ENCODE measurements around the gene CYP46A1.

The CYP46A1 gene

DNA sequence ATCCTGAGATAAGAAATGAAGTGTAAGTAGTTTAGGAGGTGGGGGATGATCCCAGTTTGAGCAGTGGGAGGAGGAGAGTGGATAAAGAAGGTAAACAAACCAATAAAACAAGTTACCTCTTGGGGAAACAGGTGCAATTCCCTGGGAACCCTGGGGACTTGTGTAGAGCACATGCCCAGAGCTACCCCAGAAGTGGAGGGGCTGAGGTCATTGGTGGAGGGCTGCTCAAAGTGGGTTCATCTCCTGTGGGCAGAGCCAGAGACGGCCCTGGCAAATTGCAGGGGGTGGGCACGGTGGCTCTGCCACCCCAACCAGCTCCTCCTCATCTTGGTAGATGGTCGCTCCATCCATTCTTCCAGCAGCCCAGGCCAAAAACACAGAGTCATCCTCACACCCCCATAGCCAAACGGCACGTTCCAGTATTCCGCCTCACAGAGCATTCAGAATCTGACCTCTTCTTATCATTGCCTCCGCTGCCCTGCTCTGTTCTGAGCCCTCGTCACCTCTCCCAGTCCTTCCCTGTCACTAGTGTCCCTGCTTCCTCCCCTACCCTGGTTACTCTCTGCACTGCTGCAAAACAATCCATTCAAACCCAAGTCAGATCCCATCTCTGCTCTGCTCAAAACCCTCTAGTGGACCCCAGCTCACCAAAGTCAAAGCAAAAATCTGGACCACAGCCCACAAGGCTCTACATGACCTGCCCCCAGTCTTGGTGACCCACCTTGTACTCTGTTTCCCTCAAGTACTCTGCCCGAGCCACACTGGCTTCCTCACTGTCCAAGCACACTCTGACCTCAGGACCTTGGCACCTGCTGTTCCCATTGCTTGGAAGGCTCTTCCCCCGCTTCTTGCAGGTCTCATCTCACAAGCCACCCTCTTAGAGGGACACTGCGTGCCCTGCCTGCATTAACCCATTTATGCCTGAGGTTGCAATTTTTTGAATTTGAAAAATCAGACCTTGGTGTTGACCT is 5.5 kb downstream of the CYP46A1 start:
- DNase-seq: no peak

DNA sequence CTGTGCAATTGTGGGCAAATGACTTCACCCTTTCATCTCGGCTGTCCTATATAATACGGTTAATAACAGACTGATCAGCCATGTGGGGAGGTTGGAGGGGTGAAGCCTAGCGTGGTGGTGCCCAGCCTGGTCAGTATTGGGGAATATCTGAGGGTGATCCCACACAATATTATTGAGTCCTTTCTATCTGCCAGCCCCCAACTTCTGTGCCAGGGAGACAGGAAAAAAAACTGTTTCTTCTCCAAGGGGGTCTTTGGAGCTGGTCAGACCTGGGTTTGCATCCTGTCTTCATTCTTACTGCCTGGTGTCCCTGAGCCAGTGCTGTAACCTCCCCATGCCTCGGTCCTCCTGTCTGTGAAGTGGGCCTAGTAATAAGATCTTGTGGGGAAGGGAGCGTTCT is 6.5 kb downstream of the CYP46A1 start:
- DNase-seq: no peak

DNA sequence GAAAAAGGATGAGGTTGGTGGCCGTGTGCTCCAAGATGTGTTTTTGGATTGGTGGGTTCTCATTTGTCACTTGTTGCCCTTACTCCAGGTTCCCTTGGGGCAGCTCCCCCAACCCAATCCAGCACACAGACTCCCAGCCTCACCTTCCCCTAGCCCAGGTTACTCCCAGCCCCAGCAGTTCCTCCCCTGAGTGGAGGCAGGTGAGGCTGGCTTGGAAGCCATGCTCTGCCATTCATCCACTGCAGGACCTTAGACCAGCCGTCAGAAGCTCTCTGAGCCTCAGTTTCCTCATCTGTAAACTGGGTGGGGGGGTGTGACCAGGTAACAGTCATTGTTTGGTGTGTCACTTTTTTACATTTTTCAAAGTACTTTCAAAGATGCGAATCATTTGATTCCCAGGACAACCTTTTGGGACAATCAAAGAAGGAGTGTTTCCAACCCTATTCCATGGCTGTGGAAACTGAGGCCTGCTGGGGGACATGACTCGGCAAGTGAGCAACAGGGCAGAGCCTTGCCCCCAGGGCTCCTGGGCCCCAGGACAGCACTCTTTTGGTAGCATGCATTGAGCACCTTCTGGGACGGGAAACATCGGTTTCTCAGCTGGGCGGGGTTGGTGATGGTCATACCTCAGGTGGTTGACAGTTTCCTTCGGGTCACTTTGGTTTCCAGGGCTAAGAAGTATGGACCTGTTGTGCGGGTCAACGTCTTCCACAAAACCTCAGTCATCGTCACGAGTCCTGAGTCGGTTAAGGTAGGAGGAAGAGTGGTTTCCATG is 7.2 kb downstream of the CYP46A1 start:
- no peak for DNase-seq

DNA sequence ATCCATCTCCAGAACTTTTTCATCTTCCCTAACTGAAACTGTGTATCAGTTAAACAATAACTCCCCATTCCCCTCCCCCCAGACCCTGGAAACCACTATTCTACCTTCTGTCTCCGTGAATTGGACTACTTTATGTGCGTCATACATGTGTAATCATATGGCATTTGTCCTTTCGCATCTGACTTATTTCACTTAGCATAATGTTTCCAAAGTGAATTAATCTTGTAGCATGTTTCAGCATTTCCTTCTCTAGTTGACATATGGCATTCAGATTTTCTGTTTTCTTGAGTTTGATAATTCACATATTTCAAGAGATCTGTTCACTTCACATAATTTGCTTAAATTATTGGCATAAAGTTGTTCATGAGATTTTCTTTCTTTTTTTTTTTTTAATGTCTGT is 9.8 kb downstream of the CYP46A1 start:
- no peak for DNase-seq

DNA sequence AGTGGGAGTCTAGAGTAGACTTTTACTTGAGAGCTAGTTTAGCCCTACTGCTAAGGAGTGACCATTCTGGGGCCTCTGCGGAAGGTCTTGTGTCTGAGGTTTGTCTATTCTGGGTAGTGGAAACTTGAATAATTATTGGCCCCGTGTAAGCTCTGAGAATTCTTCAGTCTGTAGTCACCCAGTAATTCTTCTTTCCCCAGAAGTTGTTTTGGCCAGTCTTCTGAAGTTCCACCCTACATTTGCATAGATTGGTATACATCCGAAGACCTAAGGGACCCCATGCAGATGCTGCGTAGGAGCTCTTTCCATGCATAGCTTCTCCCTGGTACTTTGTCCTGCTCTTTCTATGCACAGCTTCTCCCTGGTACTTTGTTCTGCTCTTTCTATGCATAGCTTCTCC is 12.8 kb downstream of the CYP46A1 start:
- no peak for DNase-seq

DNA sequence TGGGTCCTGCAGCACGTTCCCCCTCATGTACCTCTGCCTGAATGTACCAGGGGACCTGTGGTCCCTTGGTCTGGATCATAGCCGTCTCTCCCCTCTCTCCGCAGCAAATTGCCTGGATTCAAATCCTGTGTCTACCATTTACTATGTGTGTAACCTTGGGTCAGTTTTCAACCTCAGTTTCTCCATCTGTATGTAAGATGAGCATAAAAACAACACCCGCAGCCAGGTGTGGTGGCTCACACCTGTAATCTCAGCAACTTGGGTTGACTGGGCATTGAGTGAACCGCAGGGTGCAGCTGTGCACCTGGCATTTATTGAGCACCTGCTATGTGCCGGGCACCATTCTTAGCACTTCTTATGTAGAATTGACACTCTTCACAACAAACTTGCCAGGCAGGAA is 14.1 kb downstream of the CYP46A1 start:
- no peak for DNase-seq

DNA sequence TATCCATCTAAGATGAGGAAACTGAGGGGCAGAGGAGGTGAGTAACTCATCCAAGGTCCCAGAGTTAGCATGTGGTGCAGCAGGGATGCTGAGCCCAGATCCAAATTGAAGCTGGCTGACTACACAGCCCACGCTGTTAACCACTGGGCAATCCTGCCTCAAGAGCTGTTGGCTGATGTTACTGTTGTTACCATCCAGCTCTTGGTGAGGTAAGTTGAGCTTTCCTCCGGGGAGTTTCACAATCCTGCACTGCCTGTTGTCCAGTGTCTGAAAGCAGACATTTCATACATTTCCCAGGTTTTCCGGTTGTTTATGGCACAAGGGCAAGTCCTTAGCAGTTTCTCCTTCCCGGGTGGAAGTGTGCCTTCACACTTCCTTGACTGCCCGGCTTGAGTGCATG is 14.5 kb downstream of the CYP46A1 start:
- no peak for DNase-seq

DNA sequence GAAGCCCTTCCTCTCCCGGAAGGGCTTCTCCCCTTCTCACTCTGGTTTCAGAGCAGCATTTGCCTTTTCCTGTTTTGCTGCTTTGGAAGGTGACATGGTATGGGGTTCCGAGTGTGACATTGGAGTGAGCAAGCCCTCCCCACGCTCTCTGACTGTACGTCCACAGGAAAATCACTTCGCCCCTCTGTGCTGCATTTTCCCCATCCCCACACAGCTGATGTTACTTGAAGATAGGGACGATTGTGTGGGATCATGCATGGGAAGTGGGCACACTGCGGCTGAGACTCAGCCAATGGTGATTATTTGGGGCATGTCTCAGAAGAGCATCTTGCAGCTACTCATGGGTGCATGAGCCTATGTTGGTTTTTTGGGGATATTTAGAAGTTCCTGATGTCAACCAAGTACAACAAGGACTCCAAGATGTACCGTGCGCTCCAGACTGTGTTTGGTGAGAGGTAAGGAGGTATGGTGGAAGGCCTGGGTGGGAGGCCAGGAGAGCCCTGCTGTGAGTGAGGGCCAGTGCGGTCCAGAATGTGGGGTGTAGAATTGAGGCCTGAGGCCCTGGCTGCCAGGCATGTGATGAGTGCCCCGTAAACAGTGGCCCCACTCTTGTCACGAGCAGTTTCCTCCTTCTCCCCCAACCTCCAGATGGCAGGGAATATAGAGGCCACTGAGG is 15.1 kb downstream of the CYP46A1 start:
- no peak for DNase-seq

DNA sequence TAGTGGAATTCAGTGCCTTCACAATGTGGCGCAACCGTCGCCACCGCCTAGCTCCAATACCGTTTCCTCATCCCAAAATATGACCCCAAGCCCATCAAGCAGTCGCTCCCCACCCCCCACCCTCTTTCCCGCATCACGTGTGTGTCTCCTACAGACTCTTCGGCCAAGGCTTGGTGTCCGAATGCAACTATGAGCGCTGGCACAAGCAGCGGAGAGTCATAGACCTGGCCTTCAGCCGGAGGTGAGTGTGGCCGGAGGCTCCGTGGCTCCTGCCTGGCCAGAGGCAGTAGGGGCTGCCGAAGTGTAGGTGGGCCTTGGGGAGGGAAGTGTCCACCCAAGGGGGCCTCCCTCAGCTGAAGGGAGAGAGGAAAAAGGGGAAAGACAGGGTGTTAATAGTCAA is 15.8 kb downstream of the CYP46A1 start:
- no peak for DNase-seq

DNA sequence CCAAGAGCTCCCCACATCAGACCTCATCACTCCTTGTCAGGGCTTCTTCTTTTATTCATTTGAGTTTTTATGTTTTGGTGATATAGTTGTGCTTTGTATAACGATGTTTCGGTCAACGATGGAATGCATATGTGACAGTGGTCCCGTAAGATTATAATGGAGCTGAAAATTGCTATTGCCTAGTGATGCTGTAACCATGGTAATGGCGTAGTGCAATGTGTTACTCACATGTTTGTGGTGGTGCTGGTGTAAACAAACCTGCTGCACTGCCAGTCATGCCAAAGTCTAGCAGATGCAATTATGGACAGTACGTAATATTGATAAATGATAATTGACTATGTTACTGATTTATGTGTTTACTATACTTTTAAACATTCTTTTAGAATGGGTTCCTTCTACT is 16.3 kb downstream of the CYP46A1 start:
- no peak for DNase-seq

DNA sequence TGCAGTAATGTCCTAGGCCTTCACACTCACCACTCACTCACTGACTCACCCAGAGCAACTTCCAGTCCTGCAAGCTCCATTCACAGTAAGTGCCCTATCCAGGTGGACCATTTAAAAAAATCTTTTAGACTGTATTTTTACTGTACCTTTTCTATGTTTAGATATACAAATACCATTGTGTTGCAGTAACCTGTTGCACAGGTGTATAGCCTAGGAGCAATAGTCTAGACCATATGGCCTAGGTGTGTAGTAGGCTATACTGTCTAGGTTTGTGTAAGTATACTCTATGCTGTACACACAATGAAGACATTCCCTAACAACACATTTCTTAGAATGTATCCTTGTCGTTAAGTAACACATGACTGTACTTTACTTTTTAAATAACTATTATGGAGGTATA is 17.2 kb downstream of the CYP46A1 start:
- no peak for DNase-seq

DNA sequence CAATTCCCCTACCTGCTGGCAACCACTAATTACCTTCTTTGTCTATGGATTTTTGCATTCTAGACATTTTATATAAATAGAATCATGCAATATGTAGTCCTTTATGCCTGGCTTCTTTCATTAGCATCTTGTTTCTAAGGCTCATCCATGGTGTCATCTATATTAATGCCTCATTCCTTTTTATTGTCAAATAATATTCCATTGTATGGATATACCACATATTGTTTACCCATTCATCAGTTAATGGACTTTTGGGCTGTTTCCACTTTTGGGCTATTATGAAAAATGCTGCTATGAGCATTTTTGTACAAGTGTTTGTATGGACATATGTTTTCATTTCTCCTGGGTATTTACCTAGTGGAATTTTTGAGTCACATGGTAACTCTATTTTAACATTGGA is 18.0 kb downstream of the CYP46A1 start:
- DNase-seq: no peak

DNA sequence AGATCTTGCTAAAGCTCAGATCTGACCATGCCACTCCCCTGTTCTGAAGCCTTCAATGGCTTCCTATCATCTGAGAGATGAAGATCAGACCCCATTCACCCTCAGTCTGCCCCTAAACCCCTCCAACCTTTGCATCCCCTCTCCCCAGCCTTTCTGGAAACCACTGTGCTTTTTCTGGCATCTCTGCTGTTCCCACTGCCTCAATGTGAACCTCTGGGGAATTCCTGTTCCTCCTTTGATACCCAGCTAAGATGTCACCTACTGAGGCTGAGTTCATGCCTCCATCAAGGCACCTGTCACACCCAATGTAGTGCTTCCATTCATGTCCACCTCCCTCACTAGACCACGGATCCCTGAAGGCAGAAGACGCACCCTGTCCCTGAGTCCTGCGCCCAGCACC is 19.3 kb downstream of the CYP46A1 start:
- no peak for DNase-seq

DNA sequence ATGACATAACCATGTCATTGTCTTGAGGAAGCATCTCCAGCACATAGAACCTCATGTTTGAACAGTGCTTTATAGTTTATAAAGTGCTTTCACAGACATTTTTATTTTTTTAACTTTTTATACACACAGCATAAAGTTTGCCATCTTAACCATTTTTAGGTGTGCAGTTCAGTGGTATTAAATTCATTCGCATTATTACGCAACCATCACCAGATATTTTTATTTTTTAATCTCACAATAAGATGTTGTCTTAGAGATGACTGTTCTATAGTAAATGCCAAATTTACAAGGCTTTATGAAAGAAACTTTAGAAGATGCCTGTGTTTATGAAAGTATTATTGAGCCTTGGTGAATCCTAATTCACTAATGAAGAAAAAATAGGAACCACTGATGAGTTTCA is 19.9 kb downstream of the CYP46A1 start:
- DNase-seq: no peak

DNA sequence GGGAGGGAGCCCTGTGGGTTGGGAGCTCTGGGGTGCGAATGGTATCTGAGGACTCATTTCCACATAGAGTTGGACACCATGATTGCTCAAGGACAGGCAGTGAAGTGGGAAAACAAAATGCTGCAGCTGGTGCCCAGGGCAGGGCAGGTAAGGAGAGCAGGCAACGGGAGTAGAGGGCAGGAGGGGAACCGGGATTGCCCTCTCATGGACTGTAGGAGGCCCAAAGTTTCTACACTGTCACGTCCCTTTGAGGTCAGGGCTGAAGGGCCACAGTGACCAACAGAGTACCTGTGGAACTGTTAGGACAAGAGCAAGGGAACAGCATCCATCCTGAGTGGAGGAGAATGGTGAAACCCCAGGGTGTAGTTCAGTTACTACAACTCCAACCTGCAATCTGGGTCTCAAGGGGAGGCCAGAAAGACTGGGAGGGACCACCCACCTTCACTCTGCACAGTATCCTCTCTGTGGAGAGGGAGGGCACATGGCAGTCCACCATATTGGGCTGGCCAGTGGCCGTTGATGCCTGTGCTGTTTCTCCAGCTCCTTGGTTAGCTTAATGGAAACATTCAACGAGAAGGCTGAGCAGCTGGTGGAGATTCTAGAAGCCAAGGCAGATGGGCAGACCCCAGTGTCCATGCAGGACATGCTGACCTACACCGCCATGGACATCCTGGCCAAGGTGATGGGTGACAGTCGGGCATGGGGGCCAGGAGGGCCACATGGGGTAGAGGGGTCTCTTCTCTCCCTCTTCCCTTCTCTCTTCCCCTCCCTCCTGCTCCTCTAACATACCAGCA is 22.2 kb downstream of the CYP46A1 start:
- DNase-seq: no peak

DNA sequence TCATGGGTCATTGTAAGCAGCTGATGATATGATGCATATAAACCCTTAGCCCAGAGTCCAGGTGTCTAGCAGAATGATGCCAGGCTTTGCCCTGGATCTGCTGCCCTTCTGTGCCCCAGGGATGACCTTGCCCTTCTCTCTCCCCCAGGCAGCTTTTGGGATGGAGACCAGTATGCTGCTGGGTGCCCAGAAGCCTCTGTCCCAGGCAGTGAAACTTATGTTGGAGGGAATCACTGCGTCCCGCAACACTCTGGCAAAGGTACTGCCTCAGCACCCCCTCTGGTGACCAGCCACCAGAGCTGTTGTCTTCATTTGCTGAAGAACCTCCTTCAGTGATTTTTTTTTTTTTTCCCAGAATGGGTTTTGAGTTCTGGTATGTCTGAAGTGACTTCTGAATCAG is 23.3 kb downstream of the CYP46A1 start:
- no peak for DNase-seq

DNA sequence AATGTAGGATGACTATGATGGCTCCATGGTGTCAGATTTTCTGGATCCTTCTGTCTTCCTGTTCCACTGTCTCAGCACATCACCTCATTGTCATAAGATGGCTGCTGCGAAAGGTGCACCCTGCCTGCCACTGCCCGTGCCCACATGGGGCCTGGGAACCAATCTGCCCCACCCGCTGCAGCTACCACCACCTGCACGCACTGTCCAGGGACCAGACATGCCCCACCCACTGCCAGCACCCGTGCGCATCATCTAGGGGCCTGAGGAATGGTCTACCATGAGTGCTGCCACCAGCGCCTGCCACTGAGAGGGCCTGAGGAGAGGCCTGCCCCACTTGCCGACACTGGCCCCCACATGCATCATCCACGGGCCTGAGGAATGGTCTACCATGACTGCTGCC is 23.8 kb downstream of the CYP46A1 start:
- no peak for DNase-seq

DNA sequence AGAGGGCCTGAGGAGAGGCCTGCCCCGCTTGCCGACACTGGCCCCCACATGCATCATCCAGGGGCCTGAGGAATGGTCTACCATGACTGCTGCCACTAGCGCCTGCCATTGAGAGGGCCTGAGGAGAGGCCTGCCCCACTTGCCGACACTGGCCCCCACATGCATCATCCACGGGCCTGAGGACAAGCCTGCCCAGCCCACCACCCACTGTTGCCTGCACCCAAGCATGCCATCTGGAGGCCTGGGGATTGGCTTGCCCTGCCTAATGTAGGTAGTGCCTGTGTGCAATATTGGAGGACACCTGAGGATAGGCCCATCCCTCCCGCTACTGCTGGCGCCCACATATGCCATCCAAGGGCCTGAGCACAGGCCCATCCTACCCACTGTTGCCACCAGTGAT is 24.4 kb downstream of the CYP46A1 start:
- no peak for DNase-seq

DNA sequence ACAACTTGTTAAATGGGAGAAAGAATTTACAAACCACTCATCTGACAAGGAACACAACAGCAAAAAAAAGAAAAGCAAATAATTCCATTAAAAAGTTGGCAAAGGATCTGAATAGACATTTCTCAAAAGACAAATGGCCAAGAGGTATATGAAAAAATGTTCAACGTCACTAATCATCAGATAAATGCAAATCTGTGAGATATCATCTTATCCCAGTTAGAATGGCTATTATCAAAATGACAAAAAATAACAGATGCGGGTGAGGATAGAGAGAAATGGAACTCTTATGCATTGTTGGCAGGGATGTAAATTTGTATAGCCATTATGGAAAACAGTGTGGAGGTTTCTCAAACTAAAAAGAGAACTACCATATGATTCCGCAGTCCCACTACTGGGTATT is 29.9 kb downstream of the CYP46A1 start:
- no peak for DNase-seq

DNA sequence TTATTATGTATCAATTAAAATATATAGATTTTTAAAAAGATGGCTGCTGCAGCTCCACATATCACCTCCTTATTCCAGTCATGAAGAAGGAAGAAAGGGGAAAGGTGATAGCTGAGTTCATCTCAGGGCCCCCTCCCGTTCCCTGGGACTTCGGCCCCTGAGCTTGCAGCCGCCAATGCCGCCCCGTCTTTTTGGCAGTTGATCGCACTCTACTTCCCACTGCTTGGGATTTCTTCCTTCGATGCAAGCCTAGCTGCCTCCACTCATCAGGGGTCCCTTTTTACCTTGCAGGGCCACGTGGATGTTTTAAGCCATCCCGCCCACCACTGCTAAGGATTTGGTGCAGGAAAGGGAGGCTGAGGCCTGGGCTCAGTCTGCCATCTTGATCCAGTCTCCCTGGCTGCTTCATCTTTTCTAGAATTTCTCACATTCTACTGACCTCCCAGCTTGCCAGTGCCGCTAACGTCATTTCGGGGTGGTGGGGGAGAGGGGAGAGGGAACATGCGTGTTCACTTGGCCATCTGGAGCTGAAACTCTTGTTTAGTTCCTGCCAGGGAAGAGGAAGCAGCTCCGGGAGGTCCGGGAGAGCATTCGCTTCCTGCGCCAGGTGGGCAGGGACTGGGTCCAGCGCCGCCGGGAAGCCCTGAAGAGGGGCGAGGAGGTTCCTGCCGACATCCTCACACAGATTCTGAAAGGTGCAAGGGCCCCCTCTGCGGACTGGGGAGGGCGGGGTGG is 31.3 kb downstream of the CYP46A1 start:
- no peak for DNase-seq

DNA sequence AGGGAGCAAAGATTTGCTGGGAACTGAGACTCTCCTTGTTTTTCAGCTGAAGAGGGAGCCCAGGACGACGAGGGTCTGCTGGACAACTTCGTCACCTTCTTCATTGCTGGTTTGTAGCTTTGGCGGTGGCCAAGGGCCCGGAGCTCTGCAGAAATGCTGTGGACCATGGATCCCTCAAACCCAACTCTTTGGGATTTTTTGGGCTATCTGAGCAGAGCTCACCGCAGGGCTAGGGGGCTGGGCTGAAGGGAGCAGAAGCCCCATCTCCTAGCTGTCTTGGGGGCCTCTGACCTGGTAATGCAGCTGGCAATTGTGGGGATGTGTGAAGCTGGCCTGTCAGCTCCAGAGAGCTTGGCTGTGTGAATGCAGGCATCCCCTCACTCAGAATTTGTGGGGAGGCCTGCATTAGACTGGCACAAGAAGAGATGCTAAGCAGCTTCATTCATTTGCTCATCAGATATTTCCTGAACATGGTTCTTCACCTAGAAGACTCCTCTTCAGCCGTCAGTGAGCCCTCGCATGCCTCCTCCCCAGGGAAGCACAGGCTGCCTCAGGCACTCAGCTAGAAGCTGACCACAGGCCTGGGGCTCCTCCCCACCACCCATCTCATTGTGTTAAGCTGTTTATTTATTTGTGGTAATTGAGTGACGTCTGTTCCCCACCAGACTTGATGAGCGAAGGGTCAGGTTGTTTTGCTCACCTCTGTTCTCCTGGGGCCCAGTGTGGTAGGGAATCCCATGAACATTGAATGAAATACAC is 32.2 kb downstream of the CYP46A1 start:
- DNase-seq: no peak

All from GDM1 (cell line).